KMS-11 (cell line): ENCODE data around the gene TSPAN16.
"Not testable (repeated sequence)": the region's sequence is repeated elsewhere in the genome, so short reads cannot be mapped to it uniquely, and the experiment has no call there.

Source experiments
- H2AFZ ChIP-seq: fragments of 200-600 bp; sonication (generic); 2 replicates; pipeline ENCODE4 v1.6.1; 2016; ENCODE audit warnings: antibody characterized with exemption, mixed run types, low read depth
- H3K27ac ChIP-seq: fragments of 200-600 bp; sonication (generic); 2 replicates; pipeline ENCODE4 v1.6.1; 2016; ENCODE audit warnings: mild to moderate bottlenecking, mixed run types
- H3K27me3 ChIP-seq: fragments of 200-600 bp; sonication (generic); 2 replicates; pipeline ENCODE4 v1.6.1; 2017; ENCODE audit warnings: mild to moderate bottlenecking, low read depth, mixed run types, moderate library complexity; ENCODE audit not compliant: insufficient read depth
- H3K36me3 ChIP-seq: fragments of 200-600 bp; sonication (generic); 2 replicates; pipeline ENCODE4 v1.6.1; 2017; ENCODE audit warnings: mild to moderate bottlenecking, mixed run types; ENCODE audit not compliant: insufficient read depth
- H3K4me1 ChIP-seq: fragments of 200-600 bp; sonication (generic); 2 replicates; pipeline ENCODE4 v1.6.1; 2016; ENCODE audit warnings: mild to moderate bottlenecking, low read depth, mixed run types; ENCODE audit not compliant: poor library complexity, severe bottlenecking
- H3K4me2 ChIP-seq: fragments of 200-600 bp; sonication (generic); 2 replicates; pipeline ENCODE4 v1.7.0; 2016; ENCODE audit warnings: mild to moderate bottlenecking, mixed run types
- H3K4me3 ChIP-seq: fragments of 200-600 bp; sonication (generic); IDR thresholded peaks from 2 replicates; pipeline ENCODE4 v1.6.1; 2017; ENCODE audit warnings: low read depth, low read length, mixed read lengths; ENCODE audit not compliant: insufficient read depth
- H3K79me2 ChIP-seq: fragments of 200-600 bp; sonication (generic); 2 replicates; pipeline ENCODE4 v1.6.1; 2016; ENCODE audit warnings: low read depth, mixed run types; ENCODE audit not compliant: insufficient read depth
- H3K9ac ChIP-seq: fragments of 200-600 bp; sonication (generic); 2 replicates; pipeline ENCODE4 v1.6.1; 2016; ENCODE audit warnings: mild to moderate bottlenecking, mixed run types
- H4K20me1 ChIP-seq: fragments of 200-600 bp; sonication (generic); 2 replicates; pipeline ENCODE4 v1.6.1; 2016; ENCODE audit warnings: mild to moderate bottlenecking, mixed run types; ENCODE audit not compliant: insufficient read depth
- TF ChIP-seq, protein P1 (sequence below): fragments of 200-600 bp; sonication (generic); conservative IDR thresholded peaks from 2 replicates; pipeline ENCODE4 v1.6.1; 2017; ENCODE audit warnings: low read depth, mild to moderate bottlenecking, antibody characterized with exemption, low read length, moderate library complexity, mixed read lengths

TSPAN16 gene

DNA sequence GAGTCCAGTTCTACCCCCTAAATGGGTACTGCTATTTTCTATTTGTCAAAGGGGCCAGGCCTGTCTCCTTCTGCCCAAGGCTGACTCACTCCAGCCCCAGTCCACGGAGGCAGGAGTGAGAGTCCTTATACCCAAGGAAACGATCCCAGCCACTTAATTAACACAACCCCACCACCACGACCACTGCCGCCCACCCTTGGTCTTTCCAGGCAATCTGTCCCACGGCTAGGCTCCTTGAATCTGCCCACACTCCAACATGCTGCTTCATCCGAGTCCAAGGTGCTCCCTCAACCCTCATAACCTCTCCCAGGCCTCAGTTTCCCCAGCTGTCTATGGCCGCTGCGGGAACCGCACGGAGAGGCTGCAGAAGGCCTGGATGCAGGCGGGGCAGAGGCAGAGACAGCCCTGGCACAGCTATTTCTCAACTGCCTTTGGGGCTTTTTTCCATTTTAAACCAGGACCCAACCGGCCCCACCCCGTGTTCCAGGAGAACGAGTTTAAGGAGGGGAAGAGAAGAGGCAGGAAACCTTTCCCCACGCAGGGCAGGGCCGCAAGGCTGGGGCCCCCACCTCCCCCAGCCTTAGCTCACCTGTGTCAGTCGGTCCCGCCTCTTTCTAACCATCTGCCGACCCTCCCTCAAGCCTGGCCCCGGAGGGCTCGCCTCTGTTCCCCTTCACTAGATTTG, 42.8 kb downstream of the TSPAN16 start:
- no peaks in the 10 kb centered on the region for H3K79me2 ChIP-seq
- no peak overlapping the region for H3K4me3 ChIP-seq
- peaks cover 11% of the 10 kb centered on the region for H3K4me1 ChIP-seq
- no peaks in the 10 kb centered on the region for H4K20me1 ChIP-seq
- H2AFZ ChIP-seq: peak overlapping the region; percentile 94
- H3K9ac ChIP-seq: peak overlapping the region; percentile 60; the same call in 1 of the 2 replicates
- H3K36me3 ChIP-seq: no peaks in the 10 kb centered on the region
- TF ChIP-seq, protein P1, sequence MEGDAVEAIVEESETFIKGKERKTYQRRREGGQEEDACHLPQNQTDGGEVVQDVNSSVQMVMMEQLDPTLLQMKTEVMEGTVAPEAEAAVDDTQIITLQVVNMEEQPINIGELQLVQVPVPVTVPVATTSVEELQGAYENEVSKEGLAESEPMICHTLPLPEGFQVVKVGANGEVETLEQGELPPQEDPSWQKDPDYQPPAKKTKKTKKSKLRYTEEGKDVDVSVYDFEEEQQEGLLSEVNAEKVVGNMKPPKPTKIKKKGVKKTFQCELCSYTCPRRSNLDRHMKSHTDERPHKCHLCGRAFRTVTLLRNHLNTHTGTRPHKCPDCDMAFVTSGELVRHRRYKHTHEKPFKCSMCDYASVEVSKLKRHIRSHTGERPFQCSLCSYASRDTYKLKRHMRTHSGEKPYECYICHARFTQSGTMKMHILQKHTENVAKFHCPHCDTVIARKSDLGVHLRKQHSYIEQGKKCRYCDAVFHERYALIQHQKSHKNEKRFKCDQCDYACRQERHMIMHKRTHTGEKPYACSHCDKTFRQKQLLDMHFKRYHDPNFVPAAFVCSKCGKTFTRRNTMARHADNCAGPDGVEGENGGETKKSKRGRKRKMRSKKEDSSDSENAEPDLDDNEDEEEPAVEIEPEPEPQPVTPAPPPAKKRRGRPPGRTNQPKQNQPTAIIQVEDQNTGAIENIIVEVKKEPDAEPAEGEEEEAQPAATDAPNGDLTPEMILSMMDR: no peak
- no peaks in the 10 kb centered on the region for H3K27me3 ChIP-seq
- no peak overlapping the region for H3K27ac ChIP-seq
- peak overlapping the region; percentile 76 for H3K4me2 ChIP-seq

DNA sequence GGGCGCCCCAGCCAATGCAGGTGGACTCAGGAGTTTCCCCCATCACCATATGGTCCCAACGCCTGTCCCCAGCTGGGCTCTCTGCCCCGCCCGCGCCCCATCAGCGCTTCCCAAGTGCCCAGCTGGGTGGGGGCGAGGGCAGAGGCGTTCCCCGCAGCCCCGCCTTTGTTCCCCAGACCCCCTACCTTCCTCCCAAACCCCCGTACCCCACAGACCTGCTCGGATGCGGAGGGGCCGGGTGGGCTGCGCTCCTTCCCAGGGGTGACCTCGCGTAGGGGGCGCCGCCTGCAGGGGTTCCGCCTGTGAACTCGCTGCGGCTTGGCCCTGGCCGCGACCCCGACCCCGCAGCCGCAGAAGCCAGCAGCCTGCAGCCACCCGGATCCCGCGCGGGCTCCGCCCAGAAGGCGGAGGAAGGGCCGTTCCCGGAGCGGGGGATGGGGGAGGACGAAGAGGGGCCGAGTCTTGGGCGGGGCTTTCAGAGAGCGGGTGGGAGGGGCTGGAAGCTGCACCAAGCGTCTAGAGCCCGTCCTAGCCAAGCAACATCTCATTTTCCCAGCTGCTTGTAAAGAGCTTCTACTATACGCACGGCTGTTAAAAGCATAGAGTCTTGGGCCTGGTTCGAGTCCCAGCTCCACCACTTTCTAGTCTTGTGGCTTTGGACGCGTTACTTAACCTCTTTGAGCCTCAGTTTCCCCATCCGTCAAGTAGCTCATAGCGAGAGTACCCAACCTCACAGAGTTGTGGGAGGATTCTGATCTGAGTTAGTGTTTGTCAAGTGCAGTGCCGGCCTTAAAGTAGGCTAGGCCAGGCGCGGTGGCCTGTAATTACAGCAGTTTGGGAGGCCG, 43.5 kb downstream of the TSPAN16 start, which contains the start of gene RAB3D:
RAB3D (minus strand) TSS at position 404 of the 845 bp plus-strand sequence. CDS start 2,258 bp downstream, outside the sequence.
- peak within 1 kb of the TSS; percentile 60 for H3K9ac ChIP-seq
- no peaks in the 10 kb centered on the region for H3K27me3 ChIP-seq
- peaks cover 19% of the 10 kb centered on the region for H3K4me1 ChIP-seq

DNA sequence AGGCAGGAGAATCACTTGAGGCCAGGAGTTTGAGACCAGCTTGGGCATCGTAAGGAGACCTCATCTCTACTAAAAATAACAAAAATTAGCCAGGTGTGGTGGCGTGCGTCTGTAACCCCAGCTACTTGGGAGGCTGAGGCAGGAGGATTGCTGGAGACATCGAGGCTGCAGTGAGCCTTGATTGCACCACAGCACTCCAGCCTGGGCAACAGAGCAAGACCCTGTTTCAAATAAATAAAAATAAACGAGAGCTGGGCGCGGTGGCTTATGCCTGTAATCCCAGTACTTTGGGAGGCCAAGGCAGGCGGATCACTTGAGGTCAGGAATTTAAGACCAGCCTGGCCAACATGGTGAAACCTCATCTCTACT, 44.1 kb downstream of the TSPAN16 start:
- not testable (repeated sequence) for H3K79me2 ChIP-seq, H3K36me3 ChIP-seq, H4K20me1 ChIP-seq, H3K27ac ChIP-seq, H3K9ac ChIP-seq, H3K4me3 ChIP-seq, H3K27me3 ChIP-seq
- H3K4me1 ChIP-seq: peaks cover 25% of the 10 kb centered on the region
- peak overlapping the region; percentile 94 for H2AFZ ChIP-seq
- H3K4me2 ChIP-seq: peak overlapping the region; percentile 66

More for the DNA sequence above, 43.5 kb downstream of the TSPAN16 start, which contains the start of gene RAB3D:
- Histone ChIP-seq H4K20me1 (no peaks in the 10 kb centered on the region), H3K4me3 (no peak within 1 kb of the TSS), H3K27ac (no peak within 1 kb of the TSS), H3K4me2 (peak within 1 kb of the TSS; percentile 76), H3K79me2 (no peaks in the 10 kb centered on the region), H3K36me3 (no peaks in the 10 kb centered on the region), H2AFZ (peak within 1 kb of the TSS; percentile 94)
- TF ChIP-seq, protein P1: no peak

GRCh38 chr19:11342429-11342828, 46.5 kb downstream of the TSPAN16 start:
- Histone ChIP-seq H4K20me1 (no peaks in the 10 kb centered on the region), H3K36me3 (no peaks in the 10 kb centered on the region), H3K27ac (no peak overlapping the region), H3K4me1 (peaks cover 33% of the 10 kb centered on the region), H3K79me2 (no peaks in the 10 kb centered on the region), H3K9ac (no peak overlapping the region), H3K27me3 (no peaks in the 10 kb centered on the region), H3K4me3 (no peak overlapping the region), H2AFZ (no peak overlapping the region), H3K4me2 (no peak overlapping the region)
- TF ChIP-seq, protein P1: no peak
